ENCODE measurements around the gene CD4. TPM values are rescaled to one million over a fixed set of nuclear protein-coding genes. Genes with fewer than 3 reads are reported as not detected.

The CD4 gene
- total RNA-seq, 2 experiments from 2014 or later, result 206 to 211 TPM

DNA sequence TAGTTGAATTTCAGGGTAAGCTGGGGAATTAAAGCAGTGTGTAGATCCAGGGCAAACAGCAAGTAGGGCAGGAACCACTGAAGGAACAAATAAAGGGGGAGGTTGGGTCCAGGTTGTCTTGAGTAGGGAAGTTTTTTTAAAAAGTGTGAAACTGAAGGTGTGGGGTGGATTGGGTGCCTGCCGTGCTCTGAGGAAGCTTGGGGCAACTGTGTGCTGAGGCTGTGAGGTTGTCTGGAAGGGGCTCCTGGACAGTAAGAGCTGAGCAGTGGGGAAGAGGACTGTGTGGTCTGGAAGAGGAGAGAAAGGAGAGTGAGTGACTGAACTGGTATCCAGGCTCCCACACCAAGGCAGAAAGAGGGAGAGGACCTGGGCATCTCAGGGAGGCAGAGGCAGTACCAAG, 21.4 kb downstream of the CD4 start:
- Mint-ChIP-seq H3K27ac (peak overlapping the region; percentile 74), H3K27me3 (no peaks in the 10 kb centered on the region), H3K36me3 (ENCODE audit: low read depth) (peaks cover 35% of the 10 kb centered on the region), H3K9me3 (ENCODE audit: low read depth) (no peaks in the 10 kb centered on the region), H3K4me3 (no peak overlapping the region), H3K4me1 (peaks cover 21% of the 10 kb centered on the region)
- intact Hi-C loops (cut with DNase I, micrococcal nuclease), result no loop called here
- DNase-seq (no peak), ATAC-seq (peak; percentile 34)
- ChIA-PET CTCF (interaction anchor here (0.8 to 2.2 kb wide), 5 partner anchors 17 to 57 kb away, joined by 3 to 12 read pairs (median 3); partner anchors contain the start of gene MLF2), POLR2A (interaction anchor here (0.6 to 0.7 kb wide), 2 partner anchors 18 to 58 kb away, joined by 3 read pairs; partner anchors contain the start of gene MLF2)

DNA sequence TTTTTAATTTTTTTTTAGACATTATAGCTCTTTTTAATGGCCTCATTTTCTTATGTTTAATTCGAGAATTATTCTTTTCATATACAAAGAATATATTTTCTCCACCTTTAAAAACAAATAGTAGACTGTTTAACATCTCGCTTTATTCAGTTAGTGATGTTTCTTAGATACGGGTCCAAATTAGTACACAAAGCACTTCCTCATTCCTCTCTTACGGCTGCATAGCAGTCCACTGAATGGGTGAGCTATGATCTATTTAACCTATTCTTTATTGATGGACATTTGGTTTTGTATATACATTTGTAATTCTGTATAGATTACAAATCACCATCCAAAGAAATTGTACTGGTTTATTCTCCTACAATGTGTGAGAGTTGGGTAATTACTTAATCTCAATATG, 24.0 kb downstream of the CD4 start:
- intact Hi-C loops (cut with DNase I, micrococcal nuclease), result no loop called here
- Mint-ChIP-seq H3K4me1 (peaks cover 21% of the 10 kb centered on the region), H3K36me3 (ENCODE audit: low read depth) (peaks cover 41% of the 10 kb centered on the region), H3K9me3 (ENCODE audit: low read depth) (no peaks in the 10 kb centered on the region), H3K4me3 (no peak overlapping the region), H3K27ac (no peak overlapping the region), H3K27me3 (no peaks in the 10 kb centered on the region)
- DNase-seq, result no peak
- ATAC-seq, result no peak
- ChIA-PET CTCF (interaction anchor here (0.5 to 1.2 kb wide), 4 partner anchors 11 to 182 kb away, joined by 3 to 5 read pairs (median 4); no protein-coding TSS in a partner anchor), POLR2A (interaction anchor here (0.7 kb wide), 1 partner anchor 124 kb away, joined by 7 read pairs; the partner anchor contains the start of gene ZNF384)

- no peaks in the 10 kb centered on the region for H3K9me3 Mint-ChIP-seq (ENCODE audit: low read depth)
- ATAC-seq, result no peak
- CTCF ChIA-PET, result no interaction called here
- no peak for DNase-seq
- peaks cover 2% of the 10 kb centered on the region for H3K27me3 Mint-ChIP-seq
- peak overlapping the region; percentile 2 for H3K27ac Mint-ChIP-seq
- intact Hi-C loops (cut with DNase I, micrococcal nuclease), result no loop called here
- H3K36me3 Mint-ChIP-seq (ENCODE audit: low read depth), result peaks cover 38% of the 10 kb centered on the region
- peaks cover 10% of the 10 kb centered on the region for H3K4me1 Mint-ChIP-seq
- POLR2A ChIA-PET, result no interaction called here
- H3K4me3 Mint-ChIP-seq, result no peak overlapping the region
These were observed 27.3 kb downstream of the CD4 start for GRCh38 chr12:6816598-6816997.

GRCh38 chr12:6817098-6817497, 27.8 kb downstream of the CD4 start:
- Mint-ChIP-seq H3K27ac (no peak overlapping the region), H3K4me1 (peaks cover 14% of the 10 kb centered on the region), H3K36me3 (ENCODE audit: low read depth) (peaks cover 38% of the 10 kb centered on the region), H3K27me3 (peaks cover 2% of the 10 kb centered on the region), H3K9me3 (ENCODE audit: low read depth) (no peaks in the 10 kb centered on the region), H3K4me3 (no peak overlapping the region)
- ATAC-seq (no peak), DNase-seq (no peak)
- POLR2A ChIA-PET, result no interaction called here
- CTCF ChIA-PET, result no interaction called here
- intact Hi-C loops (cut with DNase I, micrococcal nuclease), result no loop called here

- ChIA-PET CTCF (no interaction called here), POLR2A (no interaction called here)
- Mint-ChIP-seq H3K4me1 (peaks cover 17% of the 10 kb centered on the region), H3K36me3 (ENCODE audit: low read depth) (peaks cover 34% of the 10 kb centered on the region), H3K4me3 (no peak overlapping the region), H3K9me3 (ENCODE audit: low read depth) (no peaks in the 10 kb centered on the region), H3K27me3 (peaks cover 3% of the 10 kb centered on the region), H3K27ac (peak overlapping the region; percentile 14)
- intact Hi-C loops (cut with DNase I, micrococcal nuclease), result no loop called here
- no peak for ATAC-seq
- DNase-seq, result no peak
These were observed 28.4 kb downstream of the CD4 start for GRCh38 chr12:6817662-6818157.

DNA sequence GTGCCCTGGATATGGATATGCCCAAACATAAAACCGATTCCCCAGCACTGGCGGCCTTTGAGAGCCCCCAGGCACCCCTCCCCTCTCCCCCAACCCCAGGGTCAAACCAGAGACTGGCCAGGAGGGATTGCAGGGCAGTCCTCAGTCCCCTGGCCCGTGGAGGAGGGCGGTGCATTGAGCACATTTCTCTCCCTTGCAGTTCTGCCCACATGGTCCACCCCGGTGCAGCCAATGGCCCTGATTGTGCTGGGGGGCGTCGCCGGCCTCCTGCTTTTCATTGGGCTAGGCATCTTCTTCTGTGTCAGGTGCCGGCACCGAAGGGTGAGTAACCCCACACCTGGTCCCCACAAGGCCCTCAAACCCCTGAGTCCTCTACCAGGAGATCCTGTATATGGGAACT, 28.9 kb downstream of the CD4 start:
- Mint-ChIP-seq H3K36me3 (ENCODE audit: low read depth) (peaks cover 34% of the 10 kb centered on the region), H3K4me3 (no peak overlapping the region), H3K4me1 (peaks cover 17% of the 10 kb centered on the region), H3K27me3 (peaks cover 7% of the 10 kb centered on the region), H3K9me3 (ENCODE audit: low read depth) (no peaks in the 10 kb centered on the region), H3K27ac (no peak overlapping the region)
- ATAC-seq (no peak), DNase-seq (no peak)
- ChIA-PET POLR2A (no interaction called here), CTCF (no interaction called here)
- intact Hi-C loops (cut with DNase I, micrococcal nuclease), result no loop called here

GRCh38 chr12:6818645-6819044, 29.3 kb downstream of the CD4 start:
- peaks cover 34% of the 10 kb centered on the region for H3K36me3 Mint-ChIP-seq (ENCODE audit: low read depth)
- DNase-seq (no peak), ATAC-seq (no peak)
- ChIA-PET POLR2A (no interaction called here), CTCF (no interaction called here)
- peaks cover 17% of the 10 kb centered on the region for H3K4me1 Mint-ChIP-seq
- H3K4me3 Mint-ChIP-seq, result no peak overlapping the region
- H3K27me3 Mint-ChIP-seq, result peaks cover 7% of the 10 kb centered on the region
- no peaks in the 10 kb centered on the region for H3K9me3 Mint-ChIP-seq (ENCODE audit: low read depth)
- intact Hi-C loops (cut with DNase I, micrococcal nuclease), result no loop called here
- no peak overlapping the region for H3K27ac Mint-ChIP-seq

GRCh38 chr12:6819106-6820030, 30.0 kb downstream of the CD4 start:
- ChIA-PET POLR2A (no interaction called here), CTCF (interaction anchor here (0.8 to 7.0 kb wide), 3 partner anchors 14 to 146 kb away, joined by 3 to 55 read pairs (median 20); partner anchors contain the start of gene MLF2)
- H3K27ac Mint-ChIP-seq, result no peak overlapping the region
- H3K27me3 Mint-ChIP-seq, result peaks cover 7% of the 10 kb centered on the region
- no peak for DNase-seq
- H3K4me1 Mint-ChIP-seq, result peaks cover 17% of the 10 kb centered on the region
- H3K36me3 Mint-ChIP-seq (ENCODE audit: low read depth), result peaks cover 31% of the 10 kb centered on the region
- H3K4me3 Mint-ChIP-seq, result no peak overlapping the region
- ATAC-seq, result no peak
- H3K9me3 Mint-ChIP-seq (ENCODE audit: low read depth), result no peaks in the 10 kb centered on the region
- intact Hi-C loops (cut with DNase I, micrococcal nuclease), result no loop called here

GRCh38 chr12:6820166-6820565, 30.8 kb downstream of the CD4 start:
- CTCF ChIA-PET, result interaction anchor here (0.8 to 7.0 kb wide), 4 partner anchors 13 to 147 kb away, joined by 3 to 55 read pairs (median 12); partner anchors contain the start of gene MLF2
- peaks cover 17% of the 10 kb centered on the region for H3K4me1 Mint-ChIP-seq
- POLR2A ChIA-PET, result interaction anchor here (0.6 kb wide), 2 partner anchors 10 to 123 kb away, joined by 3 to 4 read pairs; partner anchors contain the start of gene RNU7-1
- H3K27ac Mint-ChIP-seq, result no peak overlapping the region
- peaks cover 13% of the 10 kb centered on the region for H3K27me3 Mint-ChIP-seq
- peaks cover 31% of the 10 kb centered on the region for H3K36me3 Mint-ChIP-seq (ENCODE audit: low read depth)
- no peaks in the 10 kb centered on the region for H3K9me3 Mint-ChIP-seq (ENCODE audit: low read depth)
- ATAC-seq, result no peak
- no peak for DNase-seq
- intact Hi-C loops (cut with DNase I, micrococcal nuclease), result no loop called here
- no peak overlapping the region for H3K4me3 Mint-ChIP-seq

GRCh38 chr12:6821591-6822425, 32.5 kb downstream of the CD4 start, which contains the start of gene GPR162:
Gene GPR162, plus strand, starts transcription at chr12:6821821. Its CDS starts 2,078 bp downstream, at chr12:6823899.
- peak within 1 kb of the TSS; percentile 33 for H3K27ac Mint-ChIP-seq
- intact Hi-C loops (cut with DNase I, micrococcal nuclease), result no loop called here

More at GRCh38 chr12:6821591-6822425, 32.5 kb downstream of the CD4 start, which contains the start of gene GPR162:
- peak; percentile 43 for DNase-seq
- Mint-ChIP-seq H3K4me3 (peak within 1 kb of the TSS; percentile 38), H3K27me3 (peaks cover 20% of the 10 kb centered on the region), H3K4me1 (peaks cover 20% of the 10 kb centered on the region), H3K36me3 (ENCODE audit: low read depth) (peaks cover 22% of the 10 kb centered on the region), H3K9me3 (ENCODE audit: low read depth) (no peaks in the 10 kb centered on the region)
- ChIA-PET POLR2A (interaction anchor here (0.5 to 1.0 kb wide), 3 partner anchors 10 to 190 kb away, joined by 3 to 6 read pairs (median 3); no protein-coding TSS in a partner anchor), CTCF (interaction anchor here (0.5 to 7.0 kb wide), 7 partner anchors 12 to 257 kb away, joined by 3 to 55 read pairs (median 3); partner anchors contain the start of gene MLF2)
- peak; percentile 13 for ATAC-seq
